AG04449 (cell line): ENCODE measurements around the gene UBQLN4.

ENCODE experiments used
- CTCF ChIA-PET: fragments of 350-600 bp; formaldehyde crosslinking; extraction: SDS; loops from one replicate; lab custom pipeline; 2021; ENCODE audit warnings: antibody characterized with exemption; lab: Yijun Ruan, JAX
- POLR2A ChIA-PET: fragments of 400-600, 350-600 bp; formaldehyde crosslinking; extraction: SDS; loops from one replicate; lab custom pipeline; 2020; ENCODE audit warnings: antibody characterized with exemption, inconsistent platforms; lab: Yijun Ruan, JAX
- DNase-seq: peaks from one replicate; pipeline ENCODE4 v3.0.0-alpha.2; 2010; ENCODE audit warnings: low read depth, low spot score
- H3K4me3 ChIP-seq: 2 replicates; pipeline ENCODE4 v1.5.1; 2011; ENCODE audit warnings: low read depth, mild to moderate bottlenecking, control low read depth, low read length
- CTCF ChIP-seq: IDR thresholded peaks from one replicate; pipeline ENCODE4 v1.5.1; 2011; ENCODE audit warnings: mild to moderate bottlenecking, moderate library complexity, low read length, control low read depth, inconsistent platforms; ENCODE audit not compliant: insufficient read depth; ENCODE audit errors: missing control alignments

UBQLN4 gene

GRCh38 chr1:156062189-156062588 lies 8.6 kb upstream of the UBQLN4 start:
- no peak for TF ChIP-seq CTCF
- POLR2A ChIA-PET, result no interaction called here
- no peak for DNase-seq
- H3K4me3 ChIP-seq, result no peak overlapping the region
- CTCF ChIA-PET, result interaction anchor here (1.0 to 2.4 kb wide), 3 partner anchors 11 to 28 kb away, joined by 3 to 11 read pairs (median 8); no protein-coding TSS in a partner anchor

- ChIA-PET CTCF (no interaction called here), POLR2A (no interaction called here)
- DNase-seq, result no peak
- TF ChIP-seq CTCF, result no peak
- H3K4me3 ChIP-seq, result no peak within 1 kb of the TSS
Measured at GRCh38 chr1:156060937-156061636, 7.5 kb upstream of the UBQLN4 start, which contains the start of gene RAB25. Gene RAB25 (plus strand): TSS chr1:156061160. CDS start chr1:156061401, 241 bp downstream.

- TF ChIP-seq CTCF, result no peak
- H3K4me3 ChIP-seq, result no peak overlapping the region
- DNase-seq, result no peak
- ChIA-PET CTCF (interaction anchor here (1.3 to 3.3 kb wide), 2 partner anchors 9 to 23 kb away, joined by 3 to 27 read pairs; no protein-coding TSS in a partner anchor), POLR2A (no interaction called here)
Measured at GRCh38 chr1:156056326-156056849, 2.8 kb upstream of the UBQLN4 start.

- TF ChIP-seq CTCF, result no peak
- ChIA-PET CTCF (interaction anchor here (1.3 to 3.3 kb wide), 2 partner anchors 10 to 23 kb away, joined by 3 to 27 read pairs; no protein-coding TSS in a partner anchor), POLR2A (no interaction called here)
- H3K4me3 ChIP-seq, result peak overlapping the region; percentile 99
- no peak for DNase-seq
Measured at GRCh38 chr1:156055281-156056048, 1.9 kb upstream of the UBQLN4 start.

- DNase-seq, result peak; percentile 67
- H3K4me3 ChIP-seq, result peak within 1 kb of the TSS; percentile 99
- ChIA-PET CTCF (interaction anchor here (0.6 to 3.3 kb wide), 5 partner anchors 11 to 75 kb away, joined by 3 to 27 read pairs (median 4); no protein-coding TSS in a partner anchor), POLR2A (interaction anchor here (0.6 kb wide), 1 partner anchor 686 kb away, joined by 3 read pairs; the partner anchor contains the start of gene MRPL24)
- TF ChIP-seq CTCF, result no peak
Measured at GRCh38 chr1:156054500-156055280, 1.1 kb upstream of the UBQLN4 start, which contains the start of gene LAMTOR2. Gene LAMTOR2 (plus strand): TSS chr1:156054782. CDS start chr1:156054890, 108 bp downstream.
